Colonic mucosa (tissue), 4 donors: ENCODE measurements around the gene HSPA1B. TPM values are rescaled to one million over a fixed set of nuclear protein-coding genes. Genes with fewer than 3 reads are reported as not detected.

Experiments
- DNase-seq: peaks from one replicate; pipeline ENCODE4 v3.0.0-alpha.2; 2020
- H3K27ac ChIP-seq: fragments of 200-600 bp; one replicate; pipeline ENCODE4 v1.8.0; 2021
- H3K27me3 ChIP-seq: fragments of 200-600 bp; one replicate; pipeline ENCODE4 v1.8.0; 2021
- H3K36me3 ChIP-seq: fragments of 200-600 bp; one replicate; pipeline ENCODE4 v1.8.0; 2021
- H3K4me1 ChIP-seq: fragments of 200-600 bp; one replicate; pipeline ENCODE4 v1.8.0; 2021; ENCODE audit warnings: mild to moderate bottlenecking
- H3K4me3 ChIP-seq: fragments of 200-600 bp; one replicate; pipeline ENCODE4 v1.8.0; 2021
- H3K9ac ChIP-seq, 2 donors: one replicate each; pipeline ENCODE4 v1.7.0; 2013; ENCODE audit warnings: control low read depth in 2 of 2, low read depth in 2 of 2, low read length in 2 of 2
- H3K9me3 ChIP-seq: fragments of 200-600 bp; one replicate; pipeline ENCODE4 v1.8.0; 2021
- intact Hi-C: fragments of 100-400 bp; cut with DNase I; formaldehyde crosslinking; loops from one replicate; pipeline ENCODE4 v1.14.1; 2022
- total RNA-seq, 2 donors: library from RNA; stranded (reverse); fragmentation: NEBNext Ultra II Directional in 1 of 2; extraction: Animal tissue kit (Norgen Biotek cat#: 25700) in 1 of 2; gene quantifications; one replicate each; pipeline ENCODE4 v1.2.1, GENCODE V29; 2021
- TF ChIP-seq, protein P1 (sequence below): fragments of 200-600 bp; IDR thresholded peaks from one replicate; pipeline ENCODE4 v1.8.0; 2022; ENCODE audit warnings: antibody characterized with exemption, mild to moderate bottlenecking
- donor health status: healthy.
- donor health status: DM: no; HTN: no; CAD: no.
- donor health status: DM: no; HTN: no; CAD: no.

Gene HSPA1B
- total RNA-seq, 2 donors from 2014 or later: 278 to 543 TPM

DNA sequence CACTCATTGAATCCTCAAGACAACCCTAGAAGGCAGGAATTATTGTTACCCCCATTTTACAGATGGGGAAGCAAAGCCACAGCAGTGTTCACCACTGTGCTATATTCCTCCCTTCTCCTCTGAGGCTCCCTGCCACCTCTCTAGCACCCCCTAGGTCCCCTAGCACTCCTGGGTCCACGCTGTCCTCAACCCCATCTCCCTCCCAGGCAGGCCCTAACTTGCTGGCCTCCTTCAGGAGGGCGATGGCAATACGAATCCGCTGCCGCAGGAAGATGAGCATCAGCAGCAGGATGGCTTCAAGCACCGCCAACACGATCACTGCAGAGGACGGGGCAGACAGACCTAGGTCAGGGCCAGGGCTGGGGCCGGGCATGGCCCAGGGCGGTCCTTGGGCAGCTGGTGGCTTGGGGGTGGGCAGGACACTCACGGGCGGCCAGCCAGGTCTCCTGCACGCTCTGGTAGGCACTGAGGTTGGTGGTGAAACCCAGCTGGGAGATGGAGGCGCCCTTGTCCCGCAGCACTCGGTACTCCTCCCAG, 42.9 kb downstream of the HSPA1B start:
- intact Hi-C loops: no loop called here
- H3K4me1 ChIP-seq: peaks cover 7% of the 10 kb centered on the region
- no peak overlapping the region for H3K27ac ChIP-seq
- no peak overlapping the region for H3K4me3 ChIP-seq
- no peak for DNase-seq
- TF ChIP-seq, protein P1, sequence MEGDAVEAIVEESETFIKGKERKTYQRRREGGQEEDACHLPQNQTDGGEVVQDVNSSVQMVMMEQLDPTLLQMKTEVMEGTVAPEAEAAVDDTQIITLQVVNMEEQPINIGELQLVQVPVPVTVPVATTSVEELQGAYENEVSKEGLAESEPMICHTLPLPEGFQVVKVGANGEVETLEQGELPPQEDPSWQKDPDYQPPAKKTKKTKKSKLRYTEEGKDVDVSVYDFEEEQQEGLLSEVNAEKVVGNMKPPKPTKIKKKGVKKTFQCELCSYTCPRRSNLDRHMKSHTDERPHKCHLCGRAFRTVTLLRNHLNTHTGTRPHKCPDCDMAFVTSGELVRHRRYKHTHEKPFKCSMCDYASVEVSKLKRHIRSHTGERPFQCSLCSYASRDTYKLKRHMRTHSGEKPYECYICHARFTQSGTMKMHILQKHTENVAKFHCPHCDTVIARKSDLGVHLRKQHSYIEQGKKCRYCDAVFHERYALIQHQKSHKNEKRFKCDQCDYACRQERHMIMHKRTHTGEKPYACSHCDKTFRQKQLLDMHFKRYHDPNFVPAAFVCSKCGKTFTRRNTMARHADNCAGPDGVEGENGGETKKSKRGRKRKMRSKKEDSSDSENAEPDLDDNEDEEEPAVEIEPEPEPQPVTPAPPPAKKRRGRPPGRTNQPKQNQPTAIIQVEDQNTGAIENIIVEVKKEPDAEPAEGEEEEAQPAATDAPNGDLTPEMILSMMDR: no peak
- no peaks in the 10 kb centered on the region for H3K9me3 ChIP-seq
- no peak overlapping the region for H3K9ac ChIP-seq
- H3K36me3 ChIP-seq: peaks cover 4% of the 10 kb centered on the region
- no peaks in the 10 kb centered on the region for H3K27me3 ChIP-seq

DNA sequence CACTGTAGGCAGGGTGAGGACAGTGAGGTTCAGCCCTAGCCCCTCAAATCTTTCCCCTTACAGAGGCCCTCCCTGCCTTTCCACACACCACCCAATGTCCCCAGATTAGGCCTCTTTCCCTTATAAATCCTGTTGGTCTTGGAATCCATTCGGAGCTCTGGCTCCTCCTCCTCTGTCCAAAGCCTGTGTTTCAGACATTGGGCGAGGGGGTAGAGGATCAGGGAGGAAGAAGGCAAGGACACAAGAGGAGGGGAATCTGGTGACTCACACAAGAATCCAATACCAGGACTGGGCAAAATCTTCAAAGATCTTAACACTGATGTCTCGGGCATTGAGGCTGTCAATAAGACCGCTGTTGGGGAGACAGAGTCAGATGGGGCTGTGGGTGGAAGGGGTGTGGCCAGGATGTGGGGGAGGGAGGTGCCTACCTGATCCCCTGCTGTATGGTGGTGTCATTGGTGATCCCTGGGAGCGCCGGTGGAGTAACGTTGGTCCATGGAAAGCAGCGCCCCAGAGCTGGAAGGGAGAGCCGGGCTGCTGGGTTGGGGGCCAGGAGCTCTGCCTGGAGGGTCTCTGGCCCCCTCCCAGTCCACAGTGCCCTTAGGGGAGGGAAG, 43.6 kb downstream of the HSPA1B start:
- H3K4me3 ChIP-seq: no peak overlapping the region
- H3K4me1 ChIP-seq: peaks cover 12% of the 10 kb centered on the region
- no peaks in the 10 kb centered on the region for H3K27me3 ChIP-seq
- H3K36me3 ChIP-seq: peaks cover 4% of the 10 kb centered on the region
- intact Hi-C loops: no loop called here
- TF ChIP-seq, protein P1: no peak
- H3K9me3 ChIP-seq: no peaks in the 10 kb centered on the region
- DNase-seq: no peak
- H3K9ac ChIP-seq: no peak overlapping the region
- H3K27ac ChIP-seq: no peak overlapping the region

DNA sequence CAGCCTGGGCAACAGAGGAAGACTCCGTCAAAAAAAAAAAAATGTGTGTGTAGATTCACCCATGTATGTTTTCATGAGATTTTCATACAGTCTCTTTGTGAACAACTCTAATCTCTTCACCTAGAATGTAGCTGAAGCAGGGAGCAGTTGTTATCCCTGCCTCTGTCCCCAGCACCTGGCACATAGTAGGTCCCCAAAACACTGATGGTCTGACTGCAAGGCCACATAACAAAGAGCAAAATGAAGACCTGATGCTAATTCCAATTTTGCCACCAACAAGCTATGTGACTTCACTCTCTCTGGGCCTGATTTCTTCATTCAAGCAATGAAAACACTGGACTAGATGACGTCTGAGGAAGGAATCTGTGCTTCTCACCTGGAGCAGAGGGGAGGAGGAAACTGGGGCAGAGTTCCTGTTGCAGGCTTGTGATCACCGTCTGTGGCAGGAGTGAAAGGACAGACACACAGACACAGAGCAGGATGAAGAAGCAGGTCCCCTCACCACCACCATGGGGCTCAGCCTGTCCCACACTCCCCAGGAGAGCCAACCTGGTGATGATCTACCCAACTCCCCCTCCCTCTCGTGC, 46.6 kb downstream of the HSPA1B start:
- H3K27ac ChIP-seq: peak overlapping the region; percentile 93
- H3K36me3 ChIP-seq: no peaks in the 10 kb centered on the region
- intact Hi-C loops: no loop called here
- H3K4me3 ChIP-seq: no peak overlapping the region
- peaks cover 13% of the 10 kb centered on the region for H3K4me1 ChIP-seq
- no peaks in the 10 kb centered on the region for H3K27me3 ChIP-seq
- peak overlapping the region in 1 of 2 donors; percentile 60 for H3K9ac ChIP-seq
- TF ChIP-seq, protein P1: no peak
- DNase-seq: no peak
- H3K9me3 ChIP-seq: no peaks in the 10 kb centered on the region

DNA sequence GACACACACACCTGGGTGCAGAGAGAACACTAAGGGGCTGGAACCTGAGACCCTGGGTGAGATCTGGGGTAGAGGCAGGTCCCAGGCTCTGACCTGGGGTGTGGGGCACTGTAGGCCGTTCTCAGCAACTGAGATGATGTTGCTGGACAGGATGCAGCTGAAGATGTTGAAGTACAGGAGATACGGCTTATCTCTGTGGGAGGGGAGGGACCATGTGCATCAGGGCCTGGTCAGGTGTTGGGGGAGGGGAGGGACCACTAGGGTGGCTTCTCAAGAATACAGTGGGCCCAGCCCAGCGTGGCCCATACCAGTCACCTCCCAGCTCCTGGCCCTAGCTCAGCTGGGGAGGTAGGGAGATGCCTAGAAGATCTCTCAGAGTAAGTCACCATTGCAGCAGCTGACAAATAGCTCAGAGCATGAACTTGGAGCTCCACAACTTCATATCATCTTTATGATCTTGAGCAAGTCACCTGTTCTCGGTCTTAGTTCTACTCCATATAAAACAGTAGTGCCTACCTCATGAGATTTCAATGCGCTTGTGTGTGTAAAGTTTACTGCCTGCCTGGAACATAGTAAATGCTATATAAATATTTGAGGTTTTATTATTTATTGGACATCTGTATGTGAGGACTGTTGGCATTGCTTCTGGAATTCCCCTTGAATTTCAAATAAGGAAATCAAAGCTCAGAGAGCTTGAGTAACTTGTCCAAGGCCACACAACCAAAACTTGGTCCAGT, 47.5 kb downstream of the HSPA1B start:
- H3K4me3 ChIP-seq: no peak overlapping the region
- H3K9me3 ChIP-seq: no peaks in the 10 kb centered on the region
- H3K36me3 ChIP-seq: no peaks in the 10 kb centered on the region
- H3K9ac ChIP-seq: peak overlapping the region in 1 of 2 donors; percentile 62
- intact Hi-C loops: no loop called here
- no peaks in the 10 kb centered on the region for H3K27me3 ChIP-seq
- DNase-seq: no peak
- H3K4me1 ChIP-seq: peaks cover 18% of the 10 kb centered on the region
- TF ChIP-seq, protein P1: no peak
- peak overlapping the region; percentile 93 for H3K27ac ChIP-seq

DNA sequence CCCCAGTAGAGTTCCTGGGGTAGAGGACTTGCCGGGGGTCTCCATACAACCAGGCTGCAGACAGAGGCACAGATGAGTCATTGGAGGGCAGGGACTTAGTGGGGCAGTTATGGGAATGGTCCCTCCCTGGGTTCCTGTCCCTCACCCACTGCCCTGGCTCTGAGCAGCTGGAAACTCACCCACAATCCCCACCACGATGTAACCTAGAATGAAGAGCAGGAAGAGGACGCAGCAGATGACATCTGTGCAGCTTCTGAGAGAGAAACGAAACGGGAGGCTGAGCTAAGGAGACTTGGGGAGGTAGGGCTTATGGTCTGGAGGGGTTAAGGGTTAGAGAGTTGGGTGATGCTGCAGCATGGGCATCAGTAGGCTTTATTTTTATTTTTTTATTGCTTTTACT, 48.3 kb downstream of the HSPA1B start:
- intact Hi-C loops: no loop called here
- Histone ChIP-seq H3K9me3 (no peaks in the 10 kb centered on the region), H3K27me3 (no peaks in the 10 kb centered on the region), H3K27ac (peak overlapping the region; percentile 93), H3K9ac (peak overlapping the region in 1 of 2 donors; percentile 62), H3K4me1 (peaks cover 18% of the 10 kb centered on the region), H3K36me3 (no peaks in the 10 kb centered on the region), H3K4me3 (peak overlapping the region; percentile 52)
- DNase-seq: no peak
- TF ChIP-seq, protein P1: no peak
